Vagina (tissue), 2 donors: ENCODE data around the gene FAF1. TPM values are rescaled to one million over a fixed set of nuclear protein-coding genes. Genes with fewer than 3 reads are reported as not detected.

Source experiments
- DNase-seq, 2 donors: peaks; one replicate each; pipeline ENCODE4 v3.0.0-alpha.2; 2017; ENCODE audit errors: extremely low spot score in 2 of 2
- H3K27ac ChIP-seq: fragments of 200-600 bp; sonication (generic); one replicate; pipeline ENCODE4 v1.5.1; 2019
- H3K27me3 ChIP-seq: fragments of 200-600 bp; sonication (generic); one replicate; pipeline ENCODE4 v1.5.1; 2019
- H3K36me3 ChIP-seq, 2 donors: fragments of 200-600 bp; sonication (generic); one replicate each; pipeline ENCODE4 v1.5.1; 2017 to 2019
- H3K4me1 ChIP-seq: fragments of 200-600 bp; sonication (generic); one replicate; pipeline ENCODE4 v1.5.1; 2019
- H3K4me3 ChIP-seq, 2 donors: fragments of 200-600 bp; sonication (generic); 1 replicate in 1 of 2; 2 replicates in 1 of 2; pipeline ENCODE4 v1.5.1; 2016 to 2019
- H3K9me3 ChIP-seq: fragments of 200-600 bp; sonication (generic); one replicate; pipeline ENCODE4 v1.5.1; 2019
- POLR2A ChIP-seq, 2 donors: fragments of 450-650 bp; IDR thresholded peaks; one replicate each; pipeline ENCODE4 v1.6.1; 2017; ENCODE audit warnings: antibody characterized with exemption in 2 of 2, mild to moderate bottlenecking in 2 of 2, moderate library complexity in 2 of 2
- POLR2AphosphoS5 ChIP-seq, 2 donors: sonication (generic); formaldehyde crosslinking; IDR thresholded peaks; one replicate each; pipeline ENCODE4 v1.9.0; 2017; ENCODE audit warnings: antibody characterized with exemption in 2 of 2, mild to moderate bottlenecking in 2 of 2, low read depth in 1 of 2; ENCODE audit not compliant: insufficient read depth in 1 of 2
- intact Hi-C: fragments of 100-400 bp; cut with DNase I; formaldehyde crosslinking; loops from one replicate; pipeline ENCODE4 v1.15.1; 2023
- total RNA-seq: library from RNA; depleted of rRNA; stranded (reverse); fragments of >200 nt; gene quantifications from one replicate; pipeline ENCODE4 v1.2.3, GENCODE V29; 2016
- TF ChIP-seq, protein P1 (sequence below), 3 experiments: fragments of 450-650 bp in 2 of 3; fragments of 200-600 bp in 1 of 3; sonication (generic) in 1 of 3; IDR thresholded peaks; one replicate each; pipeline ENCODE4 v1.5.1; 2017 to 2019; ENCODE audit warnings: antibody characterized with exemption in 3 of 3, mild to moderate bottlenecking in 2 of 3, moderate library complexity in 2 of 3

The FAF1 gene
- total RNA-seq, 1 donor from 2014 or later = 40.0 TPM

GRCh38 chr1:50710099-50710498 is 250.0 kb downstream of the FAF1 start:
- Histone ChIP-seq H3K9me3 (no peaks in the 10 kb centered on the region), H3K27ac (no peak overlapping the region), H3K27me3 (no peaks in the 10 kb centered on the region), H3K4me3 (no peak overlapping the region), H3K4me1 (peaks cover 11% of the 10 kb centered on the region), H3K36me3 (no peaks in the 10 kb centered on the region)
- DNase-seq = no peak
- intact Hi-C loops = no loop called here
- TF ChIP-seq POLR2AphosphoS5 (IDR thresholded peaks at IDR 0.05; ENCODE audit: insufficient read depth in 1 of 2, low read depth in 1 of 2) (no peak), POLR2A (IDR thresholded peaks at IDR 0.05) (no peak)
- TF ChIP-seq, protein P1, sequence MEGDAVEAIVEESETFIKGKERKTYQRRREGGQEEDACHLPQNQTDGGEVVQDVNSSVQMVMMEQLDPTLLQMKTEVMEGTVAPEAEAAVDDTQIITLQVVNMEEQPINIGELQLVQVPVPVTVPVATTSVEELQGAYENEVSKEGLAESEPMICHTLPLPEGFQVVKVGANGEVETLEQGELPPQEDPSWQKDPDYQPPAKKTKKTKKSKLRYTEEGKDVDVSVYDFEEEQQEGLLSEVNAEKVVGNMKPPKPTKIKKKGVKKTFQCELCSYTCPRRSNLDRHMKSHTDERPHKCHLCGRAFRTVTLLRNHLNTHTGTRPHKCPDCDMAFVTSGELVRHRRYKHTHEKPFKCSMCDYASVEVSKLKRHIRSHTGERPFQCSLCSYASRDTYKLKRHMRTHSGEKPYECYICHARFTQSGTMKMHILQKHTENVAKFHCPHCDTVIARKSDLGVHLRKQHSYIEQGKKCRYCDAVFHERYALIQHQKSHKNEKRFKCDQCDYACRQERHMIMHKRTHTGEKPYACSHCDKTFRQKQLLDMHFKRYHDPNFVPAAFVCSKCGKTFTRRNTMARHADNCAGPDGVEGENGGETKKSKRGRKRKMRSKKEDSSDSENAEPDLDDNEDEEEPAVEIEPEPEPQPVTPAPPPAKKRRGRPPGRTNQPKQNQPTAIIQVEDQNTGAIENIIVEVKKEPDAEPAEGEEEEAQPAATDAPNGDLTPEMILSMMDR (IDR thresholded peaks at IDR 0.05) = no peak

- Histone ChIP-seq H3K9me3 (no peaks in the 10 kb centered on the region), H3K36me3 (no peaks in the 10 kb centered on the region), H3K4me1 (peaks cover 14% of the 10 kb centered on the region), H3K27me3 (no peaks in the 10 kb centered on the region), H3K4me3 (no peak overlapping the region), H3K27ac (no peak overlapping the region)
- DNase-seq = no peak
- TF ChIP-seq POLR2A (IDR thresholded peaks at IDR 0.05) = no peak
- no peak for TF ChIP-seq POLR2AphosphoS5 (IDR thresholded peaks at IDR 0.05; ENCODE audit: insufficient read depth in 1 of 2, low read depth in 1 of 2)
- TF ChIP-seq, protein P1 (IDR thresholded peaks at IDR 0.05) = no peak
- intact Hi-C loops = no loop called here
These were observed 252.2 kb downstream of the FAF1 start for GRCh38 chr1:50707824-50708223.

DNA sequence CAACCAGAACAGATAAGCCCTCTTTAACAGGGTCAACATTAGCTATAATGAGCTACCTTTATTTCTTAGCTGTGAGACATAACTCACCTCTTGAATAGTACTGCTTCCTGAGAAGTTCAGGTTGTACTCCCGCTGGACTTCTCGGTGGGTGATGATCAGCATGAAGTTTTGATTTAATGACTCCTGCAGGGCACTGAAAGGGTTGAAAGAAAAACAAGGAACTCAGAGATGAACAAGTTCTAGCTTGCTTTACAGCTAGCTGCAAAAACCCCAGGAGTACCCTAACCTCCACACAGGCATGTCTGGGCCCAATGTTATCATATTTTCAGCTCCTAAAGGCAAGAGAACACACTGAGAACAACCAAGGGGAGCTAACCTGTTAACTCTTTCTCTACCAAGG is 254.4 kb downstream of the FAF1 start:
- H3K27ac ChIP-seq = no peak overlapping the region
- no peak for DNase-seq
- H3K36me3 ChIP-seq = no peaks in the 10 kb centered on the region
- TF ChIP-seq POLR2AphosphoS5 (IDR thresholded peaks at IDR 0.05; ENCODE audit: insufficient read depth in 1 of 2, low read depth in 1 of 2) (no peak), POLR2A (IDR thresholded peaks at IDR 0.05) (no peak)
- TF ChIP-seq, protein P1 (IDR thresholded peaks at IDR 0.05) = no peak
- H3K4me1 ChIP-seq = peaks cover 14% of the 10 kb centered on the region
- no peak overlapping the region for H3K4me3 ChIP-seq
- no peaks in the 10 kb centered on the region for H3K9me3 ChIP-seq
- H3K27me3 ChIP-seq = no peaks in the 10 kb centered on the region
- intact Hi-C loops = no loop called here

DNA sequence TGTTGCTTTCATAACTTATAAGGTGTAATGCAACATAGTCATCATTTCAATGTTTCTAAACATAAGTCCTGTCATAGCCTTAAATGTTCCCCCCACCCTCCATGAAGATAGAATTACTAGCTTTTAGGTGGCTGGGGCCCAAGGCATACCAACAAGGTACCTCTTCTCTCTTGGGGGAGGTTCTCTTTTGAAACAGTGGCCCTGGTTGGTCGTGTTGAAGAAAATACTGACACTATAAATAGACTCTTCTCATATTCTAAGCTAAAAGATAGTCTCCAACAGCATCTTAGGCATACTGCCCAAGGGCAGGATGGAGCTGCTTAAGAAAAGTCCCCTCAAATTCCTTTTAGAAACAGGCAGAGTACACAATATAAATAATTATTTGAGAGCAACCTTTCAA is 255.0 kb downstream of the FAF1 start:
- H3K27me3 ChIP-seq = no peaks in the 10 kb centered on the region
- H3K4me1 ChIP-seq = peaks cover 14% of the 10 kb centered on the region
- no peak for DNase-seq
- no peaks in the 10 kb centered on the region for H3K36me3 ChIP-seq
- TF ChIP-seq POLR2AphosphoS5 (IDR thresholded peaks at IDR 0.05; ENCODE audit: insufficient read depth in 1 of 2, low read depth in 1 of 2) (no peak), POLR2A (IDR thresholded peaks at IDR 0.05) (no peak)
- TF ChIP-seq, protein P1 (IDR thresholded peaks at IDR 0.05) = no peak
- intact Hi-C loops = no loop called here
- no peaks in the 10 kb centered on the region for H3K9me3 ChIP-seq
- no peak overlapping the region for H3K4me3 ChIP-seq
- H3K27ac ChIP-seq = no peak overlapping the region

DNA sequence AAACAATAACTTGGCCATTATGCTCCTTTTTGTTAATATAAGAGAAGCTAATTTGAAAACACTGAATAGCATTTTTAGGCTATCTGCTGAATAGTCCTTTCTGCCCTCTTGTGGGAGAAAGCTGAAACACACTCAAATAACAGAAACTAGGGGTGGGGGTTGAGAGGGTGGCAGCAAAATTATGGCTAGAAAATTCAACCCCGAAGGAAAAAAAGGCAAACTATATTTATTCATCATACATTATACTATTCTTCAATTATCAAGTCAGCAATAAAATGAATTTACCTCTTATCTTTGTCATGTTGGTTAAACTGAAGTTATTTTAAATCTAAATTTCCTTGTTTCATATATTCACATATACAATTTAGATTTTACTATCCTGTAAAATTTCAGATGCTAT is 255.9 kb downstream of the FAF1 start:
- Histone ChIP-seq H3K4me1 (peaks cover 14% of the 10 kb centered on the region), H3K9me3 (no peaks in the 10 kb centered on the region), H3K27me3 (no peaks in the 10 kb centered on the region), H3K4me3 (no peak overlapping the region), H3K27ac (no peak overlapping the region), H3K36me3 (no peaks in the 10 kb centered on the region)
- intact Hi-C loops = no loop called here
- no peak for DNase-seq
- no peak for TF ChIP-seq POLR2A (IDR thresholded peaks at IDR 0.05)
- TF ChIP-seq, protein P1 (IDR thresholded peaks at IDR 0.05) = peak in 2 of 3 experiments; percentile 39 to 57
